GM12801 (cell line): ENCODE results near the gene SETD2.

Experiments used
- TF ChIP-seq, protein P1 (sequence below): IDR thresholded peaks from one replicate; pipeline ENCODE4 v1.5.1; 2011; ENCODE audit warnings: control low read depth; ENCODE audit not compliant: insufficient read length; ENCODE audit errors: extremely low read depth

Gene SETD2, protein sequence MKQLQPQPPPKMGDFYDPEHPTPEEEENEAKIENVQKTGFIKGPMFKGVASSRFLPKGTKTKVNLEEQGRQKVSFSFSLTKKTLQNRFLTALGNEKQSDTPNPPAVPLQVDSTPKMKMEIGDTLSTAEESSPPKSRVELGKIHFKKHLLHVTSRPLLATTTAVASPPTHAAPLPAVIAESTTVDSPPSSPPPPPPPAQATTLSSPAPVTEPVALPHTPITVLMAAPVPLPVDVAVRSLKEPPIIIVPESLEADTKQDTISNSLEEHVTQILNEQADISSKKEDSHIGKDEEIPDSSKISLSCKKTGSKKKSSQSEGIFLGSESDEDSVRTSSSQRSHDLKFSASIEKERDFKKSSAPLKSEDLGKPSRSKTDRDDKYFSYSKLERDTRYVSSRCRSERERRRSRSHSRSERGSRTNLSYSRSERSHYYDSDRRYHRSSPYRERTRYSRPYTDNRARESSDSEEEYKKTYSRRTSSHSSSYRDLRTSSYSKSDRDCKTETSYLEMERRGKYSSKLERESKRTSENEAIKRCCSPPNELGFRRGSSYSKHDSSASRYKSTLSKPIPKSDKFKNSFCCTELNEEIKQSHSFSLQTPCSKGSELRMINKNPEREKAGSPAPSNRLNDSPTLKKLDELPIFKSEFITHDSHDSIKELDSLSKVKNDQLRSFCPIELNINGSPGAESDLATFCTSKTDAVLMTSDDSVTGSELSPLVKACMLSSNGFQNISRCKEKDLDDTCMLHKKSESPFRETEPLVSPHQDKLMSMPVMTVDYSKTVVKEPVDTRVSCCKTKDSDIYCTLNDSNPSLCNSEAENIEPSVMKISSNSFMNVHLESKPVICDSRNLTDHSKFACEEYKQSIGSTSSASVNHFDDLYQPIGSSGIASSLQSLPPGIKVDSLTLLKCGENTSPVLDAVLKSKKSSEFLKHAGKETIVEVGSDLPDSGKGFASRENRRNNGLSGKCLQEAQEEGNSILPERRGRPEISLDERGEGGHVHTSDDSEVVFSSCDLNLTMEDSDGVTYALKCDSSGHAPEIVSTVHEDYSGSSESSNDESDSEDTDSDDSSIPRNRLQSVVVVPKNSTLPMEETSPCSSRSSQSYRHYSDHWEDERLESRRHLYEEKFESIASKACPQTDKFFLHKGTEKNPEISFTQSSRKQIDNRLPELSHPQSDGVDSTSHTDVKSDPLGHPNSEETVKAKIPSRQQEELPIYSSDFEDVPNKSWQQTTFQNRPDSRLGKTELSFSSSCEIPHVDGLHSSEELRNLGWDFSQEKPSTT (N-terminal part only)

DNA sequence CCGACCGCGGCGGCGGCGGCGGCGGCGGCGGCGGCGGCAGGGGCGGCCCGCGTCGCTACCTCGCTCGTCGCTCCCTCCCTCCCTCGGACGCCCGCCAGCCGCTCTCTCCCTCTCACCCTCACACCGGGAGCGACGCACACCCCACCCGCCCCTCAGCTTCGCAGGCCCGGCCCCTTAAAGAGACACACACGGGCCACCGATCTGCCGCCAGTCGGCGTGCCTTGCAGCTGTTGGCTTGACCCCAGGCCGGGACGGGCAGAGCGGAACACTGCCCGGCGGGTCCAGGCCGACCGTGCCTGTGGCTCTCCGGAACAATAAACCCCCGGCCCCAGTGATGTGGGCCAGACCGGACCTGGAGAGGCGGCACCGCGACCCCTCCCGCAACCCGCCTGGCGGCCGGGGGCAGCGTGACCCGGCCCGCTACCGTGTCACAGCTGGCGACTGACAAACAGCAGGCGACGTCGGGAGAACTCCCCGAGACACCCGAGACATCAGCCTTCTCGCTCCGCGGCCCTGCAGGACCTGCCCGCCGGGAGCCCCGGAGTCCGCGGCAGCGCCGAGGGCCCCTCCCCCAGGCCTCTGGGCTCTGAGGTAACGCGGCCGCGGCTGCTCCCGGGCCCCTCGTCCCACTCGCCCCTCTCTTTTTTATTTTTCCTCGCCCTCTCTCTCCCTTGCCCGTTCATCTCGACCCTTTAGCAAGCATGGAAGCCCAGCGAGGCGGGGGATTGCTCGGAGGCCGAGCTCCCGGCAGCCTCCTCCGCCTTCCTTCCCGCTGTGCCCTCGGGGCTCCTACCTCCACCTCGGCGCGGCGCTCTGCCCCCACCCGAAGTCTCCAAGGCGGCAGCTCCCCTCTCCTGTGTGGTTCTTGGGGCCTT lies at the start of gene SETD2:
SETD2 (minus strand) TSS at position 107 of the 875 bp plus-strand sequence. CDS start 189 bp downstream, outside the sequence.
- TF ChIP-seq, protein P1, sequence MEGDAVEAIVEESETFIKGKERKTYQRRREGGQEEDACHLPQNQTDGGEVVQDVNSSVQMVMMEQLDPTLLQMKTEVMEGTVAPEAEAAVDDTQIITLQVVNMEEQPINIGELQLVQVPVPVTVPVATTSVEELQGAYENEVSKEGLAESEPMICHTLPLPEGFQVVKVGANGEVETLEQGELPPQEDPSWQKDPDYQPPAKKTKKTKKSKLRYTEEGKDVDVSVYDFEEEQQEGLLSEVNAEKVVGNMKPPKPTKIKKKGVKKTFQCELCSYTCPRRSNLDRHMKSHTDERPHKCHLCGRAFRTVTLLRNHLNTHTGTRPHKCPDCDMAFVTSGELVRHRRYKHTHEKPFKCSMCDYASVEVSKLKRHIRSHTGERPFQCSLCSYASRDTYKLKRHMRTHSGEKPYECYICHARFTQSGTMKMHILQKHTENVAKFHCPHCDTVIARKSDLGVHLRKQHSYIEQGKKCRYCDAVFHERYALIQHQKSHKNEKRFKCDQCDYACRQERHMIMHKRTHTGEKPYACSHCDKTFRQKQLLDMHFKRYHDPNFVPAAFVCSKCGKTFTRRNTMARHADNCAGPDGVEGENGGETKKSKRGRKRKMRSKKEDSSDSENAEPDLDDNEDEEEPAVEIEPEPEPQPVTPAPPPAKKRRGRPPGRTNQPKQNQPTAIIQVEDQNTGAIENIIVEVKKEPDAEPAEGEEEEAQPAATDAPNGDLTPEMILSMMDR = no peak

DNA sequence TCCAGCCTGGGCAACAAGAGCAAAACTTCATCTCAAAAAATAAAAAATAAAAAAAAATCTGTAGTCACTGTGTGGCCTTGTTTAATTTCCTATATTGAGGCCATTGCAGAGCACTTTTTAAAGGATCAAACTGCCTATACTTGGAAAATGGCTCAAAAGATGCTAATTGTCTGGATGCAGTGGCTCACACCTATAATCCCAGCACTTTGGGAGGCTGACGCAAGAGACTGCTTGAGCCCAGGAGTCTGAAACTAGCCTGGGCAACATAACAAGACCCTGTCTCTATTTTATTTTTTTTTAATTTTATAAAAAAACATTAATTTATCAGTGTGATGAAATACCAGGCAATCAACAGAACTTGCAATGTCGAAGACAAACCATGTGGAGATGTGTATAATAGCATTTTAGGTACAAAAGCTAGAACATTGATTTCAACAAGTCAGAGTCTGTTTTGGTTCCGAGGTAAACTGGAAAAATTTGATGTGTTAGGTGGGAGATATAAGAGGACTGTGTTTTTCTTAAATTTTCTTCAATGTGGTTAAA lies 47.0 kb upstream of the SETD2 start:
- TF ChIP-seq, protein P1 = no peak

DNA sequence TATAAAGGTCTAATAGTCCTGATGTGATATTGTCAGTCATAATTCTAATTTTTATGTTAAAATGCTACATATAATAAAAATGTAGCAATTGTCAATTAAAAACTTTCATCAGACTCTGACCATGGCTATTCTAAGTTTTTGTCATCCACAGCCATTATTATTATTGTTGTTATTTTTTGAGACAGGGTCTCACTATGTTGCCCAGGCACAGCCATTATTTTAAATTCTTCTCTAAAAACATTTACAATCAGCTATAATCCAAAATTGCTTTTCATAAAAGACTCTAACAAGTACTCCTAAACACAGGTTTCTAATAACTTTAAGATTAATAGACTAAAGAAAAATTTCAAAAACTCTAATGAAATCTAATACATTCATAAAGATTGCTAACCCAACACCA lies 41.0 kb upstream of the SETD2 start:
- TF ChIP-seq, protein P1 = no peak

DNA sequence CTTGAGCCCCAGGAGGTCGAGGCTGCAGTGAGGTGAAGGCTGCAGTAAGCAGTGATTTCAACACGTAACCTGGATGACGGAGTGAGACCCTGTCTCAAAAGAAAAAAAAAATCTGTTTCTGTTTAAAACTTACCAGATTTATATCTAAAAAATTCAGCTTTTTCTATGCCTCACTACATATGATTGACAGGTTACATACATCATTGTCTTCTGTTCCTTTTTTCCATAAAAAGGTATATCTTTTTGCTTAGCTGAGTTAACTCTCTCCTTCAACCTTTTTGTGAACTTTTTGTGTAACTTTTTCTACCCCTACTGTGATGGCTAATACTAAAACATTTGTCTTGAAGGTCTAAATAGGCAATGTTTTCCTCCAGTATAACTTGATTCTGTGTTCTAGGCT lies 38.6 kb upstream of the SETD2 start:
- TF ChIP-seq, protein P1 = no peak

DNA sequence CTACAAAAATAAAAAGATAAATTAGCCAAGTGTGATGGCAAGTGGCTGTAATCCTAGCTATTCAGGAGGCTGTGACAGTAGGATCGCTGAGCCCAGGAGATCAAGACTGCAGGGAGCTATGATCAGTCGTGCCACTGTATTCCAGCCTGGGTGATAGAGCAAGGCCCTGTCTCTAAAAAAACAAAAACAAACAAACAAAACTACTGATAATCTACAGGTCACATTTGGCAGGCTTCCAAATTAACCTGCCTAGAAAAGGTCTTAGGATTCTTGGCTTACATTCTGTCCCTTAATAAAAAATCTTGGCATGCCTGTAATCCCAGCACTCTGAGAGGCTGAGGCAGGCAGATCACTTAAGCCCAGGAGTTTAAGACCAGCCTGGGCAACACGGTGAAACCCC lies 33.4 kb upstream of the SETD2 start:
- TF ChIP-seq, protein P1 = no peak

DNA sequence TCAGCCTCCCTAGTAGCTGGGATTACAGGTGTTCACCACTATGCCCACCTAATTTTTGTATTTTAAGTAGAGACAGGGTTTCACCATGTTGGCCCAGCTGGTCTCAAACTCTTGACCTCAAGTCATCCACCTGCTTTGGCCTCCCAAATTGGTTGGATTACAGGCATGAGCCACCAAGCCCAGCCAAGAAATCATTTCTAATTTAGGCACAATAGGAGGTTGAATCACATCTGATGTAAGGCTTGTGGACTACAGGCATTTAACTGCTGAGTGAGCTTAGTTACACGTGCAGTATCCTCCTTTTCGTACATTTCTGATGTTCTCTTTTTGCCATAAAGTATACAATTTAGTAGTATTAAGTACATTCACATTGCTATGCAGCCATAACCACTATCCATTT lies 31.1 kb upstream of the SETD2 start:
- TF ChIP-seq, protein P1 = no peak
